Gastroesophageal sphincter (tissue), 4 donors: ENCODE data around the gene KAZN. TPM values are rescaled to one million over a fixed set of nuclear protein-coding genes. Genes with fewer than 3 reads are reported as not detected.

Source experiments
- ATAC-seq: fragments of 150-250 bp; one replicate; pipeline ENCODE4 v1.9.1; 2016; ENCODE audit warnings: mild to moderate bottlenecking, moderate library complexity
- H3K27ac ChIP-seq, 4 donors: fragments of 200-600 bp; sonication (generic) in 3 of 4; 1 replicate in 3 of 4; 2 replicates in 1 of 4; pipeline ENCODE4 v1.5.1; 2016 to 2019
- H3K27me3 ChIP-seq: fragments of 200-600 bp; sonication (generic); one replicate; pipeline ENCODE4 v1.5.1; 2019
- H3K36me3 ChIP-seq, 2 donors: fragments of 200-600 bp; sonication (generic); one replicate each; pipeline ENCODE4 v1.5.1; 2019; ENCODE audit warnings: control low read depth in 1 of 2
- H3K4me1 ChIP-seq, 3 donors: fragments of 200-600 bp; sonication (generic); 1 replicate in 2 of 3; 2 replicates in 1 of 3; pipeline ENCODE4 v1.5.1; 2016 to 2019; ENCODE audit warnings: control low read depth in 2 of 3
- H3K4me3 ChIP-seq, 2 donors: fragments of 200-600 bp; sonication (generic); one replicate each; pipeline ENCODE4 v1.5.1; 2019; ENCODE audit warnings: mild to moderate bottlenecking in 1 of 2, moderate library complexity in 1 of 2
- H3K9me3 ChIP-seq, 3 donors: fragments of 200-600 bp; sonication (generic); one replicate each; pipeline ENCODE4 v1.5.1; 2017 to 2019; ENCODE audit warnings: control low read depth in 2 of 3
- CTCF ChIP-seq, 4 experiments: fragments of 200-600 bp in 2 of 4; fragments of 450-650 bp in 2 of 4; sonication (generic) in 1 of 4; IDR thresholded peaks; one replicate each; pipeline ENCODE4 v1.5.1; 2017 to 2019; ENCODE audit warnings: antibody characterized with exemption in 4 of 4, mild to moderate bottlenecking in 2 of 4, moderate library complexity in 2 of 4
- EP300 ChIP-seq: sonication (generic); formaldehyde crosslinking; IDR thresholded peaks from one replicate; pipeline ENCODE4 v1.6.1; 2017; ENCODE audit warnings: antibody characterized with exemption, mild to moderate bottlenecking
- POLR2A ChIP-seq, 2 donors: fragments of 450-650 bp; IDR thresholded peaks; one replicate each; pipeline ENCODE4 v1.6.1; 2017; ENCODE audit warnings: antibody characterized with exemption in 2 of 2, mild to moderate bottlenecking in 2 of 2, moderate library complexity in 1 of 2
- POLR2AphosphoS5 ChIP-seq: sonication (generic); formaldehyde crosslinking; IDR thresholded peaks from one replicate; pipeline ENCODE4 v1.6.1; 2017; ENCODE audit warnings: antibody characterized with exemption
- WGBS, 2 donors: methylation state at CpG; one replicate each; pipeline ENCODE4 v1.1.5; 2018; ENCODE audit warnings: low coverage in 1 of 2; 5-methylcytosine and 5-hydroxymethylcytosine counted together
- total RNA-seq, 4 donors: library from RNA; depleted of rRNA; stranded (reverse); fragments of >200 nt; gene quantifications; one replicate each; pipeline ENCODE4 v1.1.0, GENCODE V29; 2016

The KAZN gene
- total RNA-seq, 4 donors from 2014 or later, result 6.5 to 16.6 (median 11.5) TPM

- peak overlapping the region in 3 of 4 donors; percentile 86 to 94 (median 87) for H3K27ac ChIP-seq
- TF ChIP-seq CTCF (IDR thresholded peaks at IDR 0.05) (no peak), EP300 (no peak), POLR2A (IDR thresholded peaks at IDR 0.05) (no peak), POLR2AphosphoS5 (no peak)
- H3K4me1 ChIP-seq, result peaks cover 2 to 54% (median 39%) of the 10 kb centered on the region in 3 donors
- no peak overlapping the region for H3K4me3 ChIP-seq
- WGBS, 2 donors, result 80 to 100% methylated on average over 1 to 3 of the region's 3 CpGs
- no peak for ATAC-seq
- H3K9me3 ChIP-seq, result no peaks in the 10 kb centered on the region
- H3K36me3 ChIP-seq, result no peaks in the 10 kb centered on the region
- H3K27me3 ChIP-seq, result no peaks in the 10 kb centered on the region
Measured at GRCh38 chr1:14947421-14947820, 348.9 kb downstream of the KAZN start.

GRCh38 chr1:14948112-14948652 lies 349.7 kb downstream of the KAZN start:
- Histone ChIP-seq H3K36me3 (no peaks in the 10 kb centered on the region), H3K4me1 (peaks cover 2 to 46% (median 34%) of the 10 kb centered on the region in 3 donors), H3K27ac (no peak overlapping the region), H3K4me3 (no peak overlapping the region), H3K27me3 (no peaks in the 10 kb centered on the region), H3K9me3 (no peaks in the 10 kb centered on the region)
- 74 to 80% methylated on average over 1 to 2 of the region's 2 CpGs for WGBS, 2 donors
- TF ChIP-seq POLR2A (IDR thresholded peaks at IDR 0.05), result no peak
- no peak for TF ChIP-seq CTCF (IDR thresholded peaks at IDR 0.05)
- no peak for TF ChIP-seq POLR2AphosphoS5
- no peak for TF ChIP-seq EP300
- no peak for ATAC-seq

- TF ChIP-seq EP300 (no peak), POLR2A (IDR thresholded peaks at IDR 0.05) (no peak), POLR2AphosphoS5 (no peak), CTCF (IDR thresholded peaks at IDR 0.05) (no peak)
- peaks cover 2 to 34% (median 25%) of the 10 kb centered on the region in 3 donors for H3K4me1 ChIP-seq
- H3K36me3 ChIP-seq, result no peaks in the 10 kb centered on the region
- no peak overlapping the region for H3K27ac ChIP-seq
- peaks cover 0 to 8% (median 0%) of the 10 kb centered on the region in 3 donors for H3K9me3 ChIP-seq
- 94% methylated on average over 3 of the region's 6 CpGs; no CpG with 5 or more reads in 1 of the 2 donors for WGBS, 2 donors
- no peak for ATAC-seq
- no peaks in the 10 kb centered on the region for H3K27me3 ChIP-seq
- no peak overlapping the region for H3K4me3 ChIP-seq
Measured at GRCh38 chr1:14949270-14949835, 350.9 kb downstream of the KAZN start.

GRCh38 chr1:14949836-14950713 lies 351.6 kb downstream of the KAZN start:
- whole genome bisulfite sequencing, 2 donors, result 90 to 94% methylated on average over 8 to 10 of the region's 20 CpGs
- Histone ChIP-seq H3K9me3 (peaks cover 0 to 9% (median 0%) of the 10 kb centered on the region in 3 donors), H3K27me3 (no peaks in the 10 kb centered on the region), H3K4me1 (peaks cover 0 to 27% (median 18%) of the 10 kb centered on the region in 3 donors), H3K27ac (no peak overlapping the region), H3K36me3 (no peaks in the 10 kb centered on the region), H3K4me3 (no peak overlapping the region)
- no peak for ATAC-seq
- no peak for TF ChIP-seq EP300
- no peak for TF ChIP-seq POLR2A (IDR thresholded peaks at IDR 0.05)
- TF ChIP-seq POLR2AphosphoS5, result no peak

GRCh38 chr1:14951766-14952165 lies 353.3 kb downstream of the KAZN start:
- no CpG with 5 or more reads among the region's 5 CpGs for WGBS, 2 donors
- TF ChIP-seq POLR2AphosphoS5 (no peak), CTCF (IDR thresholded peaks at IDR 0.05) (no peak), POLR2A (IDR thresholded peaks at IDR 0.05) (no peak), EP300 (no peak)

More at GRCh38 chr1:14951766-14952165, 353.3 kb downstream of the KAZN start:
- Histone ChIP-seq H3K27ac (no peak overlapping the region), H3K4me1 (peaks cover 0 to 18% (median 3%) of the 10 kb centered on the region in 3 donors), H3K27me3 (no peaks in the 10 kb centered on the region), H3K9me3 (peaks cover 0 to 9% (median 0%) of the 10 kb centered on the region in 3 donors), H3K4me3 (no peak overlapping the region), H3K36me3 (no peaks in the 10 kb centered on the region)
- ATAC-seq, result no peak
